MM.1S (cell line): Measurements from ENCODE around the gene CUBN.

Source experiments
- CTCF ChIP-seq: fragments of 300-600 bp; sonication (generic); IDR thresholded peaks from 2 replicates; pipeline ENCODE4 v1.5.1; 2016; ENCODE audit warnings: antibody characterized with exemption, low read length, mixed read lengths
- EZH2 ChIP-seq: fragments of 300-600 bp; sonication (generic); optimal IDR thresholded peaks from 2 replicates; pipeline ENCODE3; 2017; ENCODE audit warnings: low read depth, mild to moderate bottlenecking, antibody characterized with exemption, low read length, mixed read lengths
- EZH2phosphoT487 ChIP-seq: fragments of 300-600 bp; sonication (generic); IDR thresholded peaks from 2 replicates; pipeline ENCODE4 v1.6.1; 2018; ENCODE audit warnings: antibody characterized with exemption, low read length

- TF ChIP-seq CTCF (no peak), EZH2phosphoT487 (no peak), EZH2 (no peak)
Observed at GRCh38 chr10:17143055-17143690, 13.6 kb upstream of the CUBN start.
